HepG2 (cell line): ENCODE results near the gene CCDC33. TPM values are rescaled to one million over a fixed set of nuclear protein-coding genes. Genes with fewer than 3 reads are reported as not detected.

Experiments used
- ATAC-seq: fragments of 200-7000 bp; cut with Tn5 transposase; 3 replicates; pipeline ENCODE4 v1.9.1; 2020; ENCODE audit warnings: mild to moderate bottlenecking, moderate library complexity
- BruUV-seq: library from RNA; stranded (reverse); fragments of 400-500 nt; replicated peaks from 2 replicates; lab custom pipeline; 2021; lab: Mats Ljungman, UMichigan
- CTCF ChIA-PET: fragments of 300-600 bp; formaldehyde crosslinking; extraction: SDS; loops from one replicate; lab custom pipeline; 2021; ENCODE audit warnings: low total read pairs, inconsistent platforms, low intra/inter-chr PET ratio; lab: Yijun Ruan, JAX
- POLR2A ChIA-PET: fragments of 350-600 bp; sonication (Branson Sonifier 250); formaldehyde crosslinking; loops from one replicate; lab custom pipeline; 2020; ENCODE audit warnings: antibody characterized with exemption, inconsistent platforms; lab: Yijun Ruan, JAX
- DNase-seq: peaks from one replicate; pipeline ENCODE4 v3.0.0-alpha.2; 2015; ENCODE audit warnings: low spot score
- FAIRE-seq: peaks from 3 replicates; lab custom pipeline; 2011; peaks lifted over from hg19 to GRCh38; lab: Jason Lieb, UNC
- H2AFZ ChIP-seq: one replicate; pipeline ENCODE4 v1.6.1; 2011; ENCODE audit warnings: low read length, inconsistent platforms
- H3K27ac ChIP-seq: fragments of 300-600 bp; 3 replicates; pipeline ENCODE4 v1.8.0; 2011; ENCODE audit warnings: mixed run types, mild to moderate bottlenecking, mixed read lengths, low read length, inconsistent platforms; ENCODE audit not compliant: insufficient read depth; ENCODE audit errors: extremely low read length
- H3K27me3 ChIP-seq, 2 experiments: fragments of 200-600 bp in 1 of 2; 2 replicates in 1 of 2; 3 replicates in 1 of 2; pipeline versions ENCODE4 v1.6.0 to v1.8.0; 2011; ENCODE audit warnings: low read length in 2 of 2, mild to moderate bottlenecking in 2 of 2, moderate library complexity in 2 of 2, inconsistent platforms in 1 of 2; ENCODE audit not compliant: insufficient read depth in 2 of 2, control insufficient read depth in 1 of 2
- H3K36me3 ChIP-seq, 2 experiments: fragments of 200-600 bp in 1 of 2; replicated peaks in 1 of 2; 2 replicates in 1 of 2; 3 replicates in 1 of 2; pipeline versions ENCODE4 v1.5.1 to v1.8.0; 2011; ENCODE audit warnings: low read length in 2 of 2, inconsistent platforms in 1 of 2; ENCODE audit not compliant: insufficient read depth in 2 of 2, control insufficient read depth in 1 of 2
- H3K4me1 ChIP-seq: 2 replicates; pipeline ENCODE4 v1.5.1; 2012; ENCODE audit warnings: low read length, inconsistent platforms; ENCODE audit not compliant: insufficient read depth
- H3K4me2 ChIP-seq: 2 replicates; pipeline ENCODE4 v1.6.0; 2011; ENCODE audit warnings: low read depth, low read length, inconsistent platforms
- H3K4me3 ChIP-seq, 3 experiments: fragments of 200-600 bp in 1 of 3; sonication (generic), shearing (Covaris generic) in 1 of 3; replicated peaks in 1 of 3; 2 replicates each; pipeline ENCODE4 v1.5.1; 2011 to 2016; ENCODE audit warnings: low read length in 3 of 3, inconsistent platforms in 2 of 3, low read depth in 2 of 3, mild to moderate bottlenecking in 2 of 3, control low read depth in 1 of 3, mixed read lengths in 1 of 3; ENCODE audit not compliant: insufficient read depth in 1 of 3
- H3K79me2 ChIP-seq: one replicate; pipeline ENCODE4 v1.6.1; 2011; ENCODE audit warnings: low read length, inconsistent platforms; ENCODE audit not compliant: insufficient read depth
- H3K9ac ChIP-seq: 2 replicates; pipeline ENCODE4 v1.6.0; 2011; ENCODE audit warnings: mild to moderate bottlenecking, low read depth, low read length, inconsistent platforms; ENCODE audit not compliant: insufficient read depth
- H3K9me3 ChIP-seq: 2 replicates; pipeline ENCODE4 v1.5.1; 2012; ENCODE audit warnings: mild to moderate bottlenecking, low read length
- H4K20me1 ChIP-seq: 2 replicates; pipeline ENCODE4 v1.6.0; 2011; ENCODE audit warnings: inconsistent platforms, mild to moderate bottlenecking, low read length, moderate library complexity; ENCODE audit not compliant: insufficient read depth
- FOXK2 ChIP-seq: fragments of 450-650 bp; IDR thresholded peaks from 2 replicates; pipeline ENCODE4 v1.6.1; 2016
- JUN ChIP-seq: sonication (generic); formaldehyde crosslinking; IDR thresholded peaks from 2 replicates; pipeline ENCODE4 v1.4.0; 2020; ENCODE audit warnings: mild to moderate bottlenecking, missing genetic modification reagents
- NR2F1 ChIP-seq, 2 experiments: fragments of 450-650 bp in 1 of 2; formaldehyde crosslinking in 1 of 2; IDR thresholded peaks; 2 replicates each; pipeline versions ENCODE4 v1.5.0 to v1.6.1; 2016 to 2020; ENCODE audit warnings: mild to moderate bottlenecking in 1 of 2, missing compliant biosample characterization in 1 of 2, missing genetic modification reagents in 1 of 2, moderate library complexity in 1 of 2
- PCBP1 ChIP-seq: fragments of 200-400 bp; formaldehyde crosslinking; IDR thresholded peaks from 2 replicates; pipeline ENCODE4 v1.6.1; 2017; ENCODE audit warnings: mild to moderate bottlenecking, low read depth, low read length, borderline replicate concordance
- RAD21 ChIP-seq: fragments of 450-650 bp; formaldehyde crosslinking; IDR thresholded peaks from 2 replicates; pipeline ENCODE4 v1.5.0; 2020; ENCODE audit warnings: mild to moderate bottlenecking
- RBAK ChIP-seq: sonication (generic); formaldehyde crosslinking; IDR thresholded peaks from 2 replicates; pipeline ENCODE4 v1.5.1; 2020; ENCODE audit warnings: mild to moderate bottlenecking, missing genetic modification reagents
- SATB2 ChIP-seq: sonication (generic); formaldehyde crosslinking; IDR thresholded peaks from 2 replicates; pipeline ENCODE4 v1.5.0; 2020; ENCODE audit warnings: missing genetic modification reagents
- SMARCE1 ChIP-seq: fragments of 450-650 bp; IDR thresholded peaks from 2 replicates; pipeline ENCODE4 v1.6.1; 2017; ENCODE audit warnings: borderline replicate concordance
- SRSF1 ChIP-seq: fragments of 200-400 bp; formaldehyde crosslinking; optimal IDR thresholded peaks from 2 replicates; pipeline ENCODE3; 2017; ENCODE audit warnings: mild to moderate bottlenecking, low read depth, low read length, moderate library complexity
- TEAD2 ChIP-seq: sonication (generic); formaldehyde crosslinking; IDR thresholded peaks from 2 replicates; pipeline ENCODE4 v1.9.0; 2021; ENCODE audit warnings: missing genetic modification reagents
- TP53 ChIP-seq: sonication (generic); formaldehyde crosslinking; conservative IDR thresholded peaks from 2 replicates; pipeline ENCODE4 v1.4.0; 2020; ENCODE audit warnings: missing genetic modification reagents
- ZBTB42 ChIP-seq: sonication (generic); formaldehyde crosslinking; IDR thresholded peaks from 2 replicates; pipeline ENCODE4 v1.5.0; 2020; ENCODE audit warnings: mild to moderate bottlenecking, missing genetic modification reagents
- ZNF101 ChIP-seq: sonication (generic); formaldehyde crosslinking; IDR thresholded peaks from 2 replicates; pipeline ENCODE4 v1.4.0; 2020; ENCODE audit warnings: mild to moderate bottlenecking, low read depth, missing genetic modification reagents, borderline replicate concordance
- ZNF850 ChIP-seq: sonication (generic); formaldehyde crosslinking; conservative IDR thresholded peaks from 2 replicates; pipeline ENCODE4 v1.9.0; 2021; ENCODE audit warnings: mild to moderate bottlenecking, missing genetic modification reagents
- WGBS: methylation state at CpG from one replicate; pipeline ENCODE4 v1.1.6; 2017; ENCODE audit warnings: low lambda C conversion rate; 5-methylcytosine and 5-hydroxymethylcytosine counted together
- in situ Hi-C: cut with HindIII; loops from 2 replicates; pipeline ENCODE4 v1.10.0; 2017; ENCODE audit warnings: low pct_unique_long_range_greater_than_20kb; ENCODE audit not compliant: extremely low pct_ligation_motif_present
- intact Hi-C: fragments of 100-400 bp; cut with micrococcal nuclease; formaldehyde crosslinking; loops from one replicate; pipeline ENCODE4 v1.10.0; 2022; ENCODE audit not compliant: unreplicated experiment
- polyA plus RNA-seq, 8 experiments: library from polyadenylated mRNA; depleted of rRNA in 3 of 8; stranded (reverse) in 7 of 8; unstranded in 1 of 8; fragments of >200 nt; fragmentation: Illumina TruSeq in 4 of 8; extraction: Trizol in 4 of 8; gene quantifications; 2 replicates each; pipeline versions ENCODE4 v1.2.1 to v1.2.3, GENCODE V29; 2011 to 2016; ENCODE audit warnings: low read depth in 4 of 8, missing spikeins in 1 of 8, mixed read lengths in 1 of 8; ENCODE audit not compliant: insufficient read depth in 1 of 8
- total RNA-seq, 5 experiments: library from RNA; depleted of rRNA; stranded (reverse); fragments of >200 nt; fragmentation: Illumina TruSeq; extraction: Trizol; gene quantifications; 2 replicates each; pipeline ENCODE4 v1.2.3, GENCODE V29; 2016; ENCODE audit warnings: low read depth in 1 of 5
- TF ChIP-seq, protein P1 (sequence below): sonication (generic); formaldehyde crosslinking; IDR thresholded peaks from 2 replicates; pipeline ENCODE4 v1.4.0; 2020; ENCODE audit warnings: missing genetic modification reagents
- TF ChIP-seq, protein P2 (sequence below): sonication (generic); formaldehyde crosslinking; IDR thresholded peaks from 2 replicates; pipeline ENCODE4 v1.8.1; 2023; ENCODE audit warnings: mild to moderate bottlenecking, missing genetic modification reagents
- TF ChIP-seq, protein P3 (sequence below): IDR thresholded peaks from 2 replicates; pipeline ENCODE4 v1.6.1; 2018; ENCODE audit warnings: missing genetic modification reagents, mild to moderate bottlenecking, missing compliant biosample characterization
- TF ChIP-seq, protein P4 (sequence below): sonication (generic); formaldehyde crosslinking; IDR thresholded peaks from 2 replicates; pipeline ENCODE4 v1.8.0; 2023; ENCODE audit warnings: mild to moderate bottlenecking, missing genetic modification reagents
- TF ChIP-seq, protein P5 (sequence below): sonication (generic); formaldehyde crosslinking; IDR thresholded peaks from 2 replicates; pipeline ENCODE4 v1.4.0; 2020; ENCODE audit warnings: mild to moderate bottlenecking, missing genetic modification reagents
- TF ChIP-seq, protein P6 (sequence below): IDR thresholded peaks from 2 replicates; pipeline ENCODE4 v1.6.1; 2016; ENCODE audit warnings: low read depth, control low read depth

Gene CCDC33
- total and polyA plus RNA-seq, 2 of the 13 experiments (the other 11 are each of a cell fraction or from before 2014, with no cell fraction given): 0.30 TPM; not detected in 1

DNA sequence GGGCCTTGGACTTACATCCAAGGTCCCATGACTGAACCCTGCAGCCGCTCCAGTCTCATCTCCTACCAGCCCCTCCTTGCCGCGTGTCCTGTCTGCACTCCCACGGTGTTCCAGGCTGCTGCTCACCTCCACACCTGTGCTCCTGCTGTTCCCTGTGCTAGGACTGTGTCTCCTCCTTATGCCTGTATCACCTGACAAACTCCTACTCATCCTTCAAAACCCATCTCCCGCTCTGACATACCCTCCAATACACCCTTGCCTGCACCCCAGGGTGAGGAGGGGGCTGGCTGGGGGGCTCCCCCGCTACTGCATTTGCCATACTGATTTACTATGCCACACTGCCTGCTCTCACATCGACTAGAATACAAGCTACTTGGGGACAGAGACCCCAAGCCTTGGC, 77.8 kb downstream of the CCDC33 start:
- Histone ChIP-seq H4K20me1 (no peaks in the 10 kb centered on the region), H3K27me3 (peaks cover 11 to 36% of the 10 kb centered on the region in 2 experiments; a peak in 3 of 5 replicates), H3K4me3 (no peak overlapping the region), H3K27ac (no peak overlapping the region), H3K4me1 (peaks cover 9% of the 10 kb centered on the region), H2AFZ (no peak overlapping the region), H3K9me3 (no peaks in the 10 kb centered on the region), H3K4me2 (no peak overlapping the region), H3K9ac (no peak overlapping the region), H3K79me2 (no peaks in the 10 kb centered on the region), H3K36me3 (no peaks in the 10 kb centered on the region)
- in situ Hi-C loops (no loop called here), intact Hi-C loops (no loop called here)
- CTCF ChIA-PET: no interaction called here
- TF ChIP-seq PCBP1: no peak
- TF ChIP-seq JUN (CRISPR knock-in tag): no peak
- TF ChIP-seq, protein P1, sequence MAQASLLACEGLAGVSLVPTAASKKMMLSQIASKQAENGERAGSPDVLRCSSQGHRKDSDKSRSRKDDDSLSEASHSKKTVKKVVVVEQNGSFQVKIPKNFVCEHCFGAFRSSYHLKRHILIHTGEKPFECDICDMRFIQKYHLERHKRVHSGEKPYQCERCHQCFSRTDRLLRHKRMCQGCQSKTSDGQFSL (CRISPR knock-in tag): no peak
- no peak for TF ChIP-seq NR2F1 (CRISPR knock-in tag; IDR thresholded peaks at IDR 0.05)
- TF ChIP-seq, protein P2, sequence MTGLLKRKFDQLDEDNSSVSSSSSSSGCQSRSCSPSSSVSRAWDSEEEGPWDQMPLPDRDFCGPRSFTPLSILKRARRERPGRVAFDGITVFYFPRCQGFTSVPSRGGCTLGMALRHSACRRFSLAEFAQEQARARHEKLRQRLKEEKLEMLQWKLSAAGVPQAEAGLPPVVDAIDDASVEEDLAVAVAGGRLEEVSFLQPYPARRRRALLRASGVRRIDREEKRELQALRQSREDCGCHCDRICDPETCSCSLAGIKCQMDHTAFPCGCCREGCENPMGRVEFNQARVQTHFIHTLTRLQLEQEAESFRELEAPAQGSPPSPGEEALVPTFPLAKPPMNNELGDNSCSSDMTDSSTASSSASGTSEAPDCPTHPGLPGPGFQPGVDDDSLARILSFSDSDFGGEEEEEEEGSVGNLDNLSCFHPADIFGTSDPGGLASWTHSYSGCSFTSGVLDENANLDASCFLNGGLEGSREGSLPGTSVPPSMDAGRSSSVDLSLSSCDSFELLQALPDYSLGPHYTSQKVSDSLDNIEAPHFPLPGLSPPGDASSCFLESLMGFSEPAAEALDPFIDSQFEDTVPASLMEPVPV (CRISPR knock-in tag): no peak
- TF ChIP-seq, protein P3, sequence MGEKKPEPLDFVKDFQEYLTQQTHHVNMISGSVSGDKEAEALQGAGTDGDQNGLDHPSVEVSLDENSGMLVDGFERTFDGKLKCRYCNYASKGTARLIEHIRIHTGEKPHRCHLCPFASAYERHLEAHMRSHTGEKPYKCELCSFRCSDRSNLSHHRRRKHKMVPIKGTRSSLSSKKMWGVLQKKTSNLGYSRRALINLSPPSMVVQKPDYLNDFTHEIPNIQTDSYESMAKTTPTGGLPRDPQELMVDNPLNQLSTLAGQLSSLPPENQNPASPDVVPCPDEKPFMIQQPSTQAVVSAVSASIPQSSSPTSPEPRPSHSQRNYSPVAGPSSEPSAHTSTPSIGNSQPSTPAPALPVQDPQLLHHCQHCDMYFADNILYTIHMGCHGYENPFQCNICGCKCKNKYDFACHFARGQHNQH (CRISPR knock-in tag): no peak
- no peak for TF ChIP-seq SMARCE1
- no peak for TF ChIP-seq SRSF1
- TF ChIP-seq, protein P4, sequence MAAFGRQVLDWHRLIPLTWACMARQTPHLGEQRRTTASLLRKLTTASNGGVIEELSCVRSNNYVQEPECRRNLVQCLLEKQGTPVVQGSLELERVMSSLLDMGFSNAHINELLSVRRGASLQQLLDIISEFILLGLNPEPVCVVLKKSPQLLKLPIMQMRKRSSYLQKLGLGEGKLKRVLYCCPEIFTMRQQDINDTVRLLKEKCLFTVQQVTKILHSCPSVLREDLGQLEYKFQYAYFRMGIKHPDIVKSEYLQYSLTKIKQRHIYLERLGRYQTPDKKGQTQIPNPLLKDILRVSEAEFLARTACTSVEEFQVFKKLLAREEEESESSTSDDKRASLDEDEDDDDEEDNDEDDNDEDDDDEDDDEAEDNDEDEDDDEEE (CRISPR knock-in tag): no peak
- no peak for TF ChIP-seq ZNF850
- no peak for TF ChIP-seq RAD21 (CRISPR knock-in tag)
- TF ChIP-seq, protein P5, sequence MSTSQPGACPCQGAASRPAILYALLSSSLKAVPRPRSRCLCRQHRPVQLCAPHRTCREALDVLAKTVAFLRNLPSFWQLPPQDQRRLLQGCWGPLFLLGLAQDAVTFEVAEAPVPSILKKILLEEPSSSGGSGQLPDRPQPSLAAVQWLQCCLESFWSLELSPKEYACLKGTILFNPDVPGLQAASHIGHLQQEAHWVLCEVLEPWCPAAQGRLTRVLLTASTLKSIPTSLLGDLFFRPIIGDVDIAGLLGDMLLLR: no peak
- no peak for TF ChIP-seq FOXK2
- TF ChIP-seq SATB2 (CRISPR knock-in tag): no peak
- no peak for TF ChIP-seq RBAK (CRISPR knock-in tag)
- TF ChIP-seq TEAD2: no peak
- no peak for TF ChIP-seq ZNF101 (CRISPR knock-in tag)
- no peak for TF ChIP-seq ZBTB42 (CRISPR knock-in tag)
- TF ChIP-seq, protein P6, sequence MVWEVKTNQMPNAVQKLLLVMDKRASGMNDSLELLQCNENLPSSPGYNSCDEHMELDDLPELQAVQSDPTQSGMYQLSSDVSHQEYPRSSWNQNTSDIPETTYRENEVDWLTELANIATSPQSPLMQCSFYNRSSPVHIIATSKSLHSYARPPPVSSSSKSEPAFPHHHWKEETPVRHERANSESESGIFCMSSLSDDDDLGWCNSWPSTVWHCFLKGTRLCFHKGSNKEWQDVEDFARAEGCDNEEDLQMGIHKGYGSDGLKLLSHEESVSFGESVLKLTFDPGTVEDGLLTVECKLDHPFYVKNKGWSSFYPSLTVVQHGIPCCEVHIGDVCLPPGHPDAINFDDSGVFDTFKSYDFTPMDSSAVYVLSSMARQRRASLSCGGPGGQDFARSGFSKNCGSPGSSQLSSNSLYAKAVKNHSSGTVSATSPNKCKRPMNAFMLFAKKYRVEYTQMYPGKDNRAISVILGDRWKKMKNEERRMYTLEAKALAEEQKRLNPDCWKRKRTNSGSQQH: no peak
- no peak for TF ChIP-seq TP53
- FAIRE-seq: no peak
- 4% methylated on average over 6 of the region's 7 CpGs for WGBS
- POLR2A ChIA-PET: no interaction called here
- BruUV-seq: no TSS peak
- DNase-seq: no peak
- ATAC-seq: no peak
